Fibroblast of peridontal ligament (primary cell): ENCODE measurements around the gene AMER1.

Experiments used
- DNase-seq: peaks from one replicate; pipeline ENCODE4 v3.0.0-alpha.2; 2010; ENCODE audit errors: extremely low read depth

The AMER1 gene

GRCh38 chrX:64184396-64184795 lies 21.1 kb downstream of the AMER1 start:
- DNase-seq, result no peak

- DNase-seq, result no peak
These were observed 23.3 kb downstream of the AMER1 start for GRCh38 chrX:64182208-64182607.

GRCh38 chrX:64176876-64177275 lies 28.6 kb downstream of the AMER1 start:
- no peak for DNase-seq

- no peak for DNase-seq
These were observed 35.5 kb downstream of the AMER1 start for GRCh38 chrX:64169988-64170387.

GRCh38 chrX:64152857-64153256 lies 52.7 kb downstream of the AMER1 start:
- no peak for DNase-seq

GRCh38 chrX:64151911-64152310 lies 53.6 kb downstream of the AMER1 start:
- no peak for DNase-seq

- DNase-seq, result no peak
These were observed 54.7 kb downstream of the AMER1 start for GRCh38 chrX:64150775-64151174.
